Measurements from ENCODE around the gene PPIL4.

PPIL4 gene

DNA sequence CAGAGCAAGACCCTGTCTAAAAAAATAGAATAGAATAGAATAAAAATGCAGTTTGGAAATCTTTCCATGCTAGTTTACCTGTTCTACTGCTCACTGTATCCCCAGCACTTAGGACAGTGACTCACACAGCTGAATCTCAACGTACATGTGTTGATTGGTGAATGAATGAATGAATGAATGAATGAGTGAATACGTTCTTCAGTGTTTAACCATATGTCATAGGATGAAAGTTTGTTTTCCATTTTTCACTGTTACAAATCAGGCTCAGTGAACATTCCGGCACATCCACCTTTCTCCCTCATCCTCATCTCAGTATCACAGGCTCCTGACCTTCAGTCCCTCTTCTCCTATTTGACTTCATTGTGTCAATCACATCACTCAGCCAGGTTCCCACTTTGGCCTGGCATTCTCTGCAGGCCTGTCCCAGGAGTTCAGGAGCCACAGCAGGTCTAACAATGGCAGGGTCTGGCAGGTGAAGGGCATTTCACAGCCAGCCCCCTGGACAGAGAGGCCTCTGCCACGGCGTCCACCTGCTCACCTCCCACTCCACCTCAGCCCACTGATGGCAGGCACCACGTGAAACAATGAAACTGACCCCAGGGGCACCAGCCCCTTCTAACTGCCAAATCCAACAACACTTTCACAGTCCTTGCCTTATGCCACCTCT, 68.9 kb downstream of the PPIL4 start:
- H3K36me3 ChIP-seq (ENCODE audit: control insufficient read depth, low read length): peaks cover 54% of the 10 kb centered on the region
- peak overlapping the region; percentile 55 for H3K27ac ChIP-seq (ENCODE audit: low read depth, low read length)
- H3K9me2 ChIP-seq (replicated peaks; ENCODE audit: control insufficient read depth, low read length): no peaks in the 10 kb centered on the region
- H3K4me2 ChIP-seq (ENCODE audit: low read length): peak overlapping the region; percentile 99
- peak overlapping the region; percentile 45; the same call in 1 of the 2 replicates for H3K4me3 ChIP-seq (ENCODE audit: low read length)
- peaks cover 94% of the 10 kb centered on the region for H3K79me2 ChIP-seq (ENCODE audit: control insufficient read depth, low read length)
- H3K4me1 ChIP-seq (ENCODE audit: control insufficient read depth, low read length): peaks cover 100% of the 10 kb centered on the region
- TF ChIP-seq, protein P1, sequence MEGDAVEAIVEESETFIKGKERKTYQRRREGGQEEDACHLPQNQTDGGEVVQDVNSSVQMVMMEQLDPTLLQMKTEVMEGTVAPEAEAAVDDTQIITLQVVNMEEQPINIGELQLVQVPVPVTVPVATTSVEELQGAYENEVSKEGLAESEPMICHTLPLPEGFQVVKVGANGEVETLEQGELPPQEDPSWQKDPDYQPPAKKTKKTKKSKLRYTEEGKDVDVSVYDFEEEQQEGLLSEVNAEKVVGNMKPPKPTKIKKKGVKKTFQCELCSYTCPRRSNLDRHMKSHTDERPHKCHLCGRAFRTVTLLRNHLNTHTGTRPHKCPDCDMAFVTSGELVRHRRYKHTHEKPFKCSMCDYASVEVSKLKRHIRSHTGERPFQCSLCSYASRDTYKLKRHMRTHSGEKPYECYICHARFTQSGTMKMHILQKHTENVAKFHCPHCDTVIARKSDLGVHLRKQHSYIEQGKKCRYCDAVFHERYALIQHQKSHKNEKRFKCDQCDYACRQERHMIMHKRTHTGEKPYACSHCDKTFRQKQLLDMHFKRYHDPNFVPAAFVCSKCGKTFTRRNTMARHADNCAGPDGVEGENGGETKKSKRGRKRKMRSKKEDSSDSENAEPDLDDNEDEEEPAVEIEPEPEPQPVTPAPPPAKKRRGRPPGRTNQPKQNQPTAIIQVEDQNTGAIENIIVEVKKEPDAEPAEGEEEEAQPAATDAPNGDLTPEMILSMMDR (IDR thresholded peaks at IDR 0.05; ENCODE audit: low read depth, low read length, poor library complexity, severe bottlenecking): no peak
- no peak for TF ChIP-seq EZH2phosphoT487 (IDR thresholded peaks at IDR 0.05; ENCODE audit: borderline replicate concordance, low read length)
- H3K9me3 ChIP-seq (ENCODE audit: control insufficient read depth, insufficient read depth, low read length): no peaks in the 10 kb centered on the region
- no peaks in the 10 kb centered on the region for H3K27me3 ChIP-seq (ENCODE audit: control insufficient read depth, low read length)
- H4K20me1 ChIP-seq (ENCODE audit: control insufficient read depth, insufficient read depth, low read depth, low read length): no peaks in the 10 kb centered on the region
- peaks cover 16% of the 10 kb centered on the region for H3F3A ChIP-seq (ENCODE audit: control insufficient read depth, insufficient read depth)

DNA sequence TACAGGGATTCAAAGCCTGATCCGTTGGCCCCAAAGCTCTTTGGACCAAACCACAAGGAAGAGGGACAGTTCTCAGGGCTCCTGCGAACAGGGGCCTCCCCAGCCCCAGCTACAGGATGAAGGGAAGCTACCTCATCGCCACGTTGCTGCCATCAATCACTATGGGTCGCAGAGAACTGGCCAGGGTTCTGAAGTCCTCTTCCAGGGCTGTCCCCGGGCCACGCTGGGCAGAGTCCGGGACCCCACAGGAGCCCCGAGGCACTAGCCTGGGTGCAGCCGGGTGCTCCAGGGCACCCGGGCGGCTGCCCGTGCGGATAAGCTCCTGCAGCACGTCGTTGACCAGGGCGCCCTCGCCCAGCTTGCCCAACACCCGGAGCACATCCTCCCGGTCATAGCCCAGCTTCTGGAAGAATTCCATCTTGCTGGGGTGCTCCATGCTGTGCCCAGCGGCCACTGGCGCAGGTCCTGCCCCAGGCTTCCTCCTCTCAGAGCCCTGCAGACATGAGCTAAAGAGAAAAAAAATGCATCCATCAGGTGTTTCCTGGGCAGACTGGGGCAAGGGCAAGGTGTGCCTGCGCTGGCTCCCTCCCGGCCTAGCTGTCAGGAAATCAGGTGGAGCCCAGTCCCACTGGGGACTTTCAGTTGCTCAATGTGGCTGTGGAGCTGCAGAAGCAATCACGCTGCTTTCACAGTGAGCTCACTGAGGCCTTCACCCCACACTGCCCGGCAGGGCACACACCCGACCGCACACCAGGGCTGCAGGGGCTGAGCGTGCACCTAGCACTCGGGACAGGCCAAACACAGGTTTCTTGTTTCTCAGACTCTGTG, 71.5 kb downstream of the PPIL4 start:
- no peaks in the 10 kb centered on the region for H3K9me2 ChIP-seq (replicated peaks; ENCODE audit: control insufficient read depth, low read length)
- no peaks in the 10 kb centered on the region for H3K27me3 ChIP-seq (ENCODE audit: control insufficient read depth, low read length)
- no peaks in the 10 kb centered on the region for H3K9me3 ChIP-seq (ENCODE audit: control insufficient read depth, insufficient read depth, low read length)
- TF ChIP-seq, protein P1 (IDR thresholded peaks at IDR 0.05; ENCODE audit: low read depth, low read length, poor library complexity, severe bottlenecking): no peak
- no peak for TF ChIP-seq EZH2phosphoT487 (IDR thresholded peaks at IDR 0.05; ENCODE audit: borderline replicate concordance, low read length)
- no peaks in the 10 kb centered on the region for H4K20me1 ChIP-seq (ENCODE audit: control insufficient read depth, insufficient read depth, low read depth, low read length)
- peak overlapping the region; percentile 96 for H3K27ac ChIP-seq (ENCODE audit: low read depth, low read length)
- peak overlapping the region; percentile 68 for H3K4me3 ChIP-seq (ENCODE audit: low read length)
- H3K79me2 ChIP-seq (ENCODE audit: control insufficient read depth, low read length): peaks cover 99% of the 10 kb centered on the region
- peak overlapping the region; percentile 99 for H3K4me2 ChIP-seq (ENCODE audit: low read length)
- peaks cover 52% of the 10 kb centered on the region for H3K36me3 ChIP-seq (ENCODE audit: control insufficient read depth, low read length)
- H3K4me1 ChIP-seq (ENCODE audit: control insufficient read depth, low read length): peaks cover 100% of the 10 kb centered on the region
- peaks cover 15% of the 10 kb centered on the region for H3F3A ChIP-seq (ENCODE audit: control insufficient read depth, insufficient read depth)

DNA sequence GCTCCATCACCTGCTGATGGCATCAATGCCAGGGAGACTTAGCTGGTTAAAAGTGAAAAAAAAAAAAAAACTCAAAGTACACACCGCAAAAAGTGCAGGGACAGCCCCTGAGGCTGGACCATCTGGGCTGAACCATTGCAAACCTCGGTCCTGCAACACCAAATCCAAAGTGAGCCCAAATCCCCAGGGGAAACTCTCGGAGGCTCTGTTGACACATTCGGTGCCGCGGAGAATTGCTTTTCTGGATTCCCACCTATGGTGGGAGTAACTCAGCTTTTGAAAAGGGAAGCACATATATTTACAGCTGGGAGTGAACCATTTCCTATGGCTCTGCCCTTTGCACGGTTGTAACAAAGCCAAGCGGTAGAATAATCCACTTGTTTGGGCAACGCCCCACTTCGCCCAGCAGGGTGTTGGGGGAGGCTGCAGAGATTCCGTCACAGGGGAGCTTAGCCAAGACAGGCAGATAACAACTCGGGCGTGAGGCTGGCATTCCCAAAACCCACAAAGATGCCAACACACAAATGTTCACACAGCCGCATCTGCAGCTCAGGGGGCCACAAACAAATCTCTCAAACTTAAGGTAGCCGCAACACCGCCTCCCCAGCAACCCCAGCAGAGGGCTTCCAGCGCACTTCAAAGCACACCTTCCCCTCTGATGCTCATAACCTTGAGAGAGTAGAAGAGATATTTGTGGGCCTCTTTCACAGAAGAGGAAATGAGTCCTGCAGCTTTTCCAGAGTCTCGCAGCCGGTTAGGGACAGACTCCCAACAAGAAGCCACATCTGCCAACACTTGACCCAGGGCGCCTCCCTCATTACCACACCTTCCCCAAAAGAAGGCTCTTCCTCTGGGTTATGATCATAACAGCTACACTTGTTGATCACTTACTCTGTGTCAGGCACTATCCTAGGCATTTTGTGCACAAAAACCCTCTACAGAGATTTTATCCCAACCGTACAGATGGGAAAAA, 72.5 kb downstream of the PPIL4 start:
- Histone ChIP-seq H3K9me2 (replicated peaks; ENCODE audit: control insufficient read depth, low read length) (no peaks in the 10 kb centered on the region), H3K27ac (ENCODE audit: low read depth, low read length) (peak overlapping the region; percentile 96), H3K9me3 (ENCODE audit: control insufficient read depth, insufficient read depth, low read length) (no peaks in the 10 kb centered on the region), H3K4me1 (ENCODE audit: control insufficient read depth, low read length) (peaks cover 100% of the 10 kb centered on the region), H3K4me3 (ENCODE audit: low read length) (peak overlapping the region; percentile 68), H4K20me1 (ENCODE audit: control insufficient read depth, insufficient read depth, low read depth, low read length) (no peaks in the 10 kb centered on the region), H3K36me3 (ENCODE audit: control insufficient read depth, low read length) (peaks cover 55% of the 10 kb centered on the region), H3F3A (ENCODE audit: control insufficient read depth, insufficient read depth) (peaks cover 19% of the 10 kb centered on the region), H3K27me3 (ENCODE audit: control insufficient read depth, low read length) (no peaks in the 10 kb centered on the region), H3K4me2 (ENCODE audit: low read length) (peak overlapping the region; percentile 99), H3K79me2 (ENCODE audit: control insufficient read depth, low read length) (peaks cover 94% of the 10 kb centered on the region)
- no peak for TF ChIP-seq EZH2phosphoT487 (IDR thresholded peaks at IDR 0.05; ENCODE audit: borderline replicate concordance, low read length)
- TF ChIP-seq, protein P1 (IDR thresholded peaks at IDR 0.05; ENCODE audit: low read depth, low read length, poor library complexity, severe bottlenecking): peak; percentile 67
